MM.1S (cell line): Measurements from ENCODE around the gene SHROOM3.

Experiments
- CTCF ChIP-seq: fragments of 300-600 bp; sonication (generic); IDR thresholded peaks from 2 replicates; pipeline ENCODE4 v1.5.1; 2016; ENCODE audit warnings: antibody characterized with exemption, low read length, mixed read lengths
- EZH2 ChIP-seq: fragments of 300-600 bp; sonication (generic); optimal IDR thresholded peaks from 2 replicates; pipeline ENCODE3; 2017; ENCODE audit warnings: low read depth, mild to moderate bottlenecking, antibody characterized with exemption, low read length, mixed read lengths
- EZH2phosphoT487 ChIP-seq: fragments of 300-600 bp; sonication (generic); IDR thresholded peaks from 2 replicates; pipeline ENCODE4 v1.6.1; 2018; ENCODE audit warnings: antibody characterized with exemption, low read length

- TF ChIP-seq CTCF (no peak), EZH2 (no peak), EZH2phosphoT487 (no peak)
Measured at GRCh38 chr4:76716658-76717057, 281.6 kb downstream of the SHROOM3 start.
